NK-92 (cell line): ENCODE measurements around the gene FBXO4.
"Not testable (repeated sequence)": the region's sequence is repeated elsewhere in the genome, so short reads cannot be mapped to it uniquely, and the experiment has no call there.

Experiments
- DNase-seq: peaks from one replicate; lab custom pipeline; 2025; ENCODE audit not compliant: unreplicated experiment; lab: John Stamatoyannopoulos, UW

The FBXO4 gene

DNA sequence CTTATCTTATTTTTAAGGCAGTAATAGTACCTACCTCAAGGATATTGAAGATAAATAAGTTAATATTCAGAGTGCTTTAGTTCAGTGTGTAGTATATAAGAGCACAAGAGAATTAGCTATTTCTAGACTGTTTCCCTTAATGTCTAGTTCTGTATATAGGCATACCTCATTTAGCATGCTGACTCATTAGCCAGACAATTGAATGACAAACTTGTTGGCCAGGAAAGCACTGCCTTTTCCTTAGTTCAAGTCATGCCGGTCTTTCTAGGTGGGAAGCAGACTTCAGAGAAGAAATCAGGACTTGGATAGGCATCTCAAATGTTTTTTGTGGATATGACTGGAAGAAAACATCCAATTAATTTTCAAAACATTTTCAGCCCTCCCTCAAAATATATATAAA, 3.2 kb upstream of the FBXO4 start:
- no peak for DNase-seq

DNA sequence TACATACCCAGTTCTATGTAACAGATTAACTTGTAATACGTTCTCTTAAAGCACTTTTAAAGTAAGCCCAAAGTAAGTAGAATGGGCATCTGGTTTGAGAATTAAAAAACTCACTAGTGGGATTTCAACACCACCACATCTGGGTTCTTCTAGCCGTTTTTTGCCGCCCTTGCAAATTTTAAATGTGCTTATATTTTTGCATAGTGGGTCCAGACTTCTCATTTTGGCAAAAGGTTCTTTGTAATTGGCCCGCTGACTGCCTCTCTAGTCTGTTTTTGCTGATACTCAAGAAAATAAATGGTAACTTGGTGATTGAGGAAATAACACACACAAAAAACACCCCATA, 582 bp upstream of the FBXO4 start:
- DNase-seq, result no peak

GRCh38 chr5:41925555-41925951, 472 bp downstream of the FBXO4 start:
- no peak for DNase-seq

DNA sequence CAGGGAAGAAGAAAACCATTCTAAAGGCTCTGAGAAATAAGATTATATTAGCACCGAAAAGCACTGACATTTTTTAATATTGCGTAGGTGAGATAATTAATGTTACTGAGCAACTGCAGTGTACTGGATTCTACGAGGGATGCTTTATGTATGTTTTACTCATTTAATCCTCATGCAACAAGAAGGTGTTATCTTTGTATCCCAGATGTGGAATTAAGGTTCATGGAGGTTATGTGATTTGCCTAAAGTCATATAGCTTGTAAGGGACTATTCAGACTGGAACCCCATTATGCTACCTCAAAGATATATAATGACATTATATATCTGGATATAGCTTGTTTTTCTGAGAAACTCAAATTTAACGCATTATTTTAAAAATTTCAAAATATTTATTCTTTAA, 2.5 kb downstream of the FBXO4 start:
- no peak for DNase-seq

DNA sequence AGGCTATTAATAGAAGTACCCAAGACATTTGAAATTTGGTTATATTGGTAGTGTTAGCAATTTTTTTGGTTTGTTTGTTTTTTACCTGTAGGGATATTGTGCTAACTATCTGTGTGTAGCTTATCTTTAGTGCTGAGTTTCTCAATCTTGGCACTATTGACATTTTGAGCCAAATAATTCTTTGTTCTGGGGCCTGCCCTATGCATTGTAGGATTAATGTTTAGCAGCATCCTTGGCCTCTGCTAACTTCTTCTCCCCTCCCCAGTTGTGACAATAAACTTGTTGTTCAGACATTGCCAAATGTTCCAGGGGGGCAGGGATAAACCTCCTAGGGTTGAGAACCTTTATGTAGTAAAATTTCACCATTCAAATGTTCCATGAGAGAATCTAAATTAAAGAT, 4.0 kb downstream of the FBXO4 start:
- DNase-seq, result no peak

DNA sequence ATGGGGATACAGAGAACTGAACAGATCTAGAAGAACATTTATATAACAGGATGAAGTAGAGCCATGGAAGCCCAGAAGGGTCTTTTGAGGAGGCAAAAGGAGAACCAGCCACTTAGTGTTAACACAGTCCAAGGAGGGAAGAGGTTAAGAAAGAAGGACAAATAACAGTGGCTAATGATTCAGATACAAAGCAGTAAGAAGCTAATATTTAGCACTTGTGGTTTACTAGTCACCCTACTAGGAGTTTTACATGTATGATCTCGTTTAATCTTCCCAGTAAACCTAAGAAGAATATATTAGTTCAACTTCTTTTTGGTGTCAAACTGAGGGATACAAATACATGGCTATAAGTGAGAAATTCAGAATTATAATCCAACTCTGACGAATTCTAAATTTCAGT, 7.7 kb downstream of the FBXO4 start:
- DNase-seq, result no peak

DNA sequence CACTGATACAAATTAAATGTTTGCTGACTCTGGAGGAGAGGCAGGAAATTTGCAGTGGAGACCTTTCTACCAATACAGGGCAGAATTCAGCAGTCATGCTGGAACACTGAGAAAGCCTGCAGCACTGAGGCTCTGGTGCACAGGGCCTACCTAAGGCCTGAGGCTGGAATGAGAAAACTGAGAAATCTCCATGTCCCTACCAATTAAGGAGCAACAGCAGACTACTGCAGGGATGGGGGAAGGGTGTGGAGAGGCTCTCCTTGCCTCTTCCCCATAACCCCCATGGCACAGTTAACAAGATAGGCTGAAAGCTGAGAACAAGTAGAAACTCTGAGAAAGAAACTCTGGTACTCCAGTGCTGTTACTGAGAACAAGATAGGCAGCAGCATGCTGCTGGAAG, 10.5 kb downstream of the FBXO4 start:
- no peak for DNase-seq

DNA sequence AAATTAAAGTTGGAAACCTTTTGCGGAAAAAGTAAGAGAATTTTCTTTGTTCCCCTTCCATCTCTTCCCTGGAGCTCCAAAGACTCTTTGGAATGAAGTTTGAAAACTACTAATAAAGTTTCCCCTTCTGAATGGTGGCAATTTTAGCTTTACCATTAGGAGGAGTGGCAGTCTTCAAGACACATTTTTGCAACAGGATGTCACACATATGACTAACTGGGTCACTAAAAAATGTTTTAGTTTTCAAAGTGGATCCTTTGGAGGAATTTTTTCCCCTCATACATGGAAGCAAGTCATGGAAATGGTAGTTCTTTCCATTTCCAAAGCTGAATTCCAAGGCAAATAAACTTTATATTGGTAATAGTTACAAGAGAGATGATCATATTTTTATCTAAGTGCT, 15.6 kb downstream of the FBXO4 start:
- no peak for DNase-seq

DNA sequence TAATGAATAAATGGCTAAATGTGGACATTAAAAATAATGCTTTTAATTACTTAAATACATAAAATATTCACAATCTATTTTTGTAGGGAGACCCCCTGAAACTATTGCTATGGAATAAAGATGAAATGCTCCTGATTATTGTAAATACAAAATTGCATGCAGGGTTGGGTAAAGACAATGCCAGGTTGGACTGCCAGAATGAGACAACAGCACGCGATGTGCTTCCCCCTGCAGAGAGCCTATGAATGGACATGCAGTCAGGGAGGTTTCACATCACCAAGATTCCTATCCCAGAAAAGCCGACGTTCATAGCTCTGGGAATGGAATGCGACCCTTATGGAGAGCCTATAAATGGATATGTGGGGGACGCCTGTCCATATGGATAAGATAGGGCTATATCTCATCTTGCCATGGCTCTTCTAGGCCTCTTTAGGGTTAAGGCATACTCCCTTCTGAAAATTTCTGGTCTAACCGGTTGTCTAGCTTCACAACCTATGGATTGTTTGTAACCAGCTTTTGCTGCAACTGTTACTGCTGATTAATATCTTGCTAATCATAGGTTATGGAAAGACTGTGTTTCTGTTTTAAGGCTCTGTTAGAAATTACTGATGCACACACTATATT, 20.4 kb downstream of the FBXO4 start:
- not testable (repeated sequence) for DNase-seq

DNA sequence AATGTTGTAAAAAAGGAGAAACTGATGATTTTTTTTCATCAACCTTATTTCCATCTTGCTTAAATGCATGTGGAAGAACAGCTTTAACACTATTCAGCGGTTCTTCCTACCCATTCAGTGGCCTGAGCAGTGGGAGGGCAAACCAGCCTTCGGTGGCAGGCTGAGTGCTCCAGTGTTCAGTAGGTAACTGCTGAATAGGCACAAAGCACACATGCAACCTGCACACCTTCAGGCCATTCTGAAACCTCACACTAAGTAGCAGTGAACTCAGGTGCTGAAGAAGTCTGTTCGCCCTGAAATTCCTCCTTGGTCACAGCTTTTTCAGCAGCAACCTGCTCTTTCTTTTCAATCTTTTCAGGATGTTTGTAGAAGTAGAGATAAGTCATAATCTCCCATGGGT, 26.1 kb downstream of the FBXO4 start:
- no peak for DNase-seq

- no peak for DNase-seq
Observed at GRCh38 chr5:41954286-41954685, 29.2 kb downstream of the FBXO4 start.

DNA sequence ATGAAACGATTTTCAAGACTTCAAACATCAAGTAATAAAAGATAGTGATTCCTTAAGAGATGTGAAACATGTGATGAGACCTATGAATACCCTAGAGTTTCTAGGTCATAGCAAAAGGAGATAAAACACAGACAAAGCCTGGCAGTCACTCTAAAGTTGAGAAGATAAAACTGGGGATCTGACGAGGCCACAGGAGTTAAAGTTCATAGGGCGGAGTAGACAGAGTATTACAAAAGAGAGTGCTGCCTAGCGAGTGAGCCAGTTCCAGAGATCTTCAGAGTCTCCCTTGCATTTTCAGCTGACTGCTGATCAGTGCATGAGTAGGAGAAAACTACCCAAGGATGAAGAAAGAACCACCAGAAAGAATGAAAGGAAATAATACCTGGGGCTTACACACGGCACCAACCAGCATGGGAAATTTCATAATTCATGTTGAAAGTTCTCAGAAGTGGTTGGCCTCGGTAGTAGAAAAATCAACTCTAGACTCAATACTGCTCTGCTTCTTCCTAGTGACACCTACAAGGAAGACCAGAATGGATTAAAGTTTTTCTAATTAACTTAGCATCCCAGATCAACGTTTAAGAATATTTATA, 30.4 kb downstream of the FBXO4 start:
- no peak for DNase-seq

DNA sequence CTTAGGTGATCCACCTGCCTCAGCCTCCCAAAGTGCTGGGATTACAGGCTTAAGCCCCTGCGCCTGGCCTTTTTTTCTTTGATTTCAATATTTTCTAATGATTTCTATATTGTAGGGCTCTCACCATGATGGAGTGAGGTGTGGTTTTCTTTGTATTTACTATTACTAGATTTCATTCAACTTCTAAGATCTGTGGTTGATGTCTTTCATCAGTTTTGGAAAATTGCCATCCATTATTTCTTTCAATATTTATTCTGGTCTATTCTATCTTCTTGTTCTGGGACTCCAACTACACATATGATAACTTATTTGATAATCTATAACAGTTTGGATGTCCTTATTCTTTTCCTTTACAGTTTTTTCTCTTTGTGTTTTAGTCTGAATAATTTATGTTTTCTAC, 31.9 kb downstream of the FBXO4 start:
- DNase-seq, result no peak

- no peak for DNase-seq
Observed at GRCh38 chr5:41960481-41960880, 35.4 kb downstream of the FBXO4 start.

DNA sequence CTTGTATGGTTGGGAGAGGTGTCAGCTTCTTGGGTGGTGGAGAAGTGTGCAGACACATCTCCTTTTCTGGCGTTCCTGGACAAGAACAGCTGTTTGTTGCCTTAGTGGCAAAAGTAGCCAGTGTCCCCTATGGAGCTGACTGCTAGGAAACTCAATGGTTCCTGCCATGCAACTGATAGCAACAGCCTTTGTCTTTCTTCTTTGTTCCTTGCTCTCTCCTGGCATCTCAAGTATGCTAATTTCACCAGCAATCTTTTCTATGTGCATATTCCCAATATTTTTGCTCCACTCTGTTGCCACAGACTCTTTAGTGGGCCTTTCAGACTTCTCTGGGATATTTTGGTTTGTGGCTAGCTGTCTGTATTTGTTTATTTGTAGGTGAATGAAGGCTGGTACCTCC, 36.7 kb downstream of the FBXO4 start:
- no peak for DNase-seq

- no peak for DNase-seq
Observed at GRCh38 chr5:41962491-41962890, 37.4 kb downstream of the FBXO4 start.

GRCh38 chr5:41966401-41967105, 41.5 kb downstream of the FBXO4 start:
- DNase-seq, result no peak

DNA sequence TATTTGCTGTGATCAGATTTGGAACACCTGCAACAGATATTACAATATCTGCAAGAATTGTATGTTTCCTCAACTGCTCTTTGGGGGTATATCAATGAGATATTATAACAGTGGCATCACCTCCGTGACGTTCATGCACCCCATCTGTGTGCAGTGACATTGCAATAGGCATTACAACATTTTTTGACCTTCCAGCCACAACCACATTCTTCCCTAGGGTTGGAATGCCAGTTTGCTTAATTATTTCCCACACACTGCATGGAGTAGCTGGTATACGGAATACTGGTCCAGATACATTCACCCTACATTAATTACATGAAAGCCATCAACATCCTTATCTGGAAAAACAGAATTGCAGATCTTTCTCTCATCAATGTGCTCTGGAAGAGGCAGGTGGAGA, 42.3 kb downstream of the FBXO4 start:
- DNase-seq, result no peak

DNA sequence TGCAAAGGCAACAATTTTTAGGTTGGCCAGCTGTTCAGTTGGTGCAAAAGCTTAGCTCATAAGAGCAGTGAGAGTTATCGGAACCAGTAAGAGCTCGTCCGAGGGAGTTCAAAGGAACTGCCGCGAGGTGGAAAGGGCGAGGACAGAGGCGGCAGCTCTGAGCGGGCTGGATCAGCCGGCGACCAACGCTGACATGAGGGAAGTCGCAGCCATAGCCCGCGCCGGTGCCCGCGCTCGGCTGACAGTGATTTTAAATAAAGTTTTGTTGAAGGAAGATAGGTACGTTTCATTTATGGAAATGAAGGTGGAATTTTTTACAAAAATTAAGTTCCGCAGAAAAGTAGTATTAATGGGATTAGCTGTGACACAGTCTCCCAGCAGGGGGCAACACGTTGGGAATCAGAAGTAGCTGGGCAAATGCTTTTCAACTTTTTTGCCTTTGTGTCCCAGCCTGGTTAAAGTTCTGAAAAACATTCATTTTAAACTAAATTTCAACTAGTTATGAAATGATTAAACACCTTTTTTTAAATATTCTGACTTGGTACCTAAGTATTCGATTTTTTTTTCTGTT, 43.2 kb downstream of the FBXO4 start:
- DNase-seq, result no peak

- no peak for DNase-seq
Observed at GRCh38 chr5:41973087-41973486, 48.0 kb downstream of the FBXO4 start.

DNA sequence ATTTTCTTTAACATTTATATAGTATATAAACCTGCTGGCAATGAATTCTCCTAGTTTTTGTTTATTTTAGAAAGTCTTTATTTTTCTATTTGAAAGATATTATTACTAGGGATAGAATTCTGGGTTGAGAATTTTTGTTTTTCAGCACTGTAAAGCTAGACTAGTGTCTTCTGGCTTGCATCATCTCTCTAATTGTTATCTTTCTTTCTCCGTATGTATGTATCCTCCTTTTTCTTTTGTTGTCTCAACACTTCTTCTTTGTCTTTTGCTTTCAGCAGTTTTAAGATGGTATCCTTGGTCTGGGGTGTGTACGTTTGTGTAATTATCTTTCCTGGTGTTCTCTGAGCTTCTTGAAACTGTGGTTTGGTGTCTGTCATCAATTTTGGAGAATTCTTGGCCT, 48.8 kb downstream of the FBXO4 start:
- no peak for DNase-seq

- DNase-seq, result no peak
Observed at GRCh38 chr5:41978676-41979075, 53.6 kb downstream of the FBXO4 start.
